ENCODE measurements around the gene DGKB. TPM values are rescaled to one million over a fixed set of nuclear protein-coding genes. Genes with fewer than 3 reads are reported as not detected.

The DGKB gene
- total RNA-seq, 1 donor from 2014 or later: 0.30 TPM

DNA sequence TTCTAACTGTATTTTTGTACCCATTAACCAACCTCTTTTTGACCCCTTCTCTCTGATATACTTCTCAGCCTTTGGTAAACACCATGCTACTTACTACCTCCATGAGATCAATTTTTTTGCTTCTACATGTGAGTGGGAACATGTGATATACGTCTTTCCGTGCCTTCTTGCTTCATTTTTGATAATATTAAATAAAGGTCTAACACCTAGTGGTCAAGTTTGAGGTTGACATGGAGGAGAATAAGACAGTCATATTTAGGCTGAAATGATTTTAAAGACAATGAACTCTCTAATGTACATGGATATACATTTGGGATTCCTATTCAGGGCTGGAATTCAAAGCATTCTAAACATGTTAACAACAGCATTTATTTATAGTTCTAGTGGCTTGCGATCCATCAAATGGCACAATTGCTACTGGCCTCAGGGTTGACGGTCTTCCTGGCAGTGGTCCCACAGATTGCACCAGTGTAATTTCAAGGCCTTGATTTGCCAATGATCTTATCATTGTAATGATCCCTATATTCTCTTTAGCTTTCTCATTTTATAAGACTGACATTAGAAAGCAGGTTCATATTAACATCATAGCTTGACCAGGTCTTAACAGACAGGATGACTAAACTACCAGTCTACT lies 597.2 kb downstream of the DGKB start:
- no peak overlapping the region for H3K4me3 ChIP-seq
- intact Hi-C loops (cut with micrococcal nuclease): no loop called here
- no peaks in the 10 kb centered on the region for H3K27me3 ChIP-seq (ENCODE audit: low read depth)
- H3K27ac ChIP-seq (replicated peaks): no peak overlapping the region
- peaks cover 7% of the 10 kb centered on the region for H3K4me1 ChIP-seq
- peak; percentile 14 for DNase-seq
- H3K36me3 ChIP-seq: no peaks in the 10 kb centered on the region
- no peaks in the 10 kb centered on the region for H3K9me3 ChIP-seq (replicated peaks)
- TF ChIP-seq, protein P1, sequence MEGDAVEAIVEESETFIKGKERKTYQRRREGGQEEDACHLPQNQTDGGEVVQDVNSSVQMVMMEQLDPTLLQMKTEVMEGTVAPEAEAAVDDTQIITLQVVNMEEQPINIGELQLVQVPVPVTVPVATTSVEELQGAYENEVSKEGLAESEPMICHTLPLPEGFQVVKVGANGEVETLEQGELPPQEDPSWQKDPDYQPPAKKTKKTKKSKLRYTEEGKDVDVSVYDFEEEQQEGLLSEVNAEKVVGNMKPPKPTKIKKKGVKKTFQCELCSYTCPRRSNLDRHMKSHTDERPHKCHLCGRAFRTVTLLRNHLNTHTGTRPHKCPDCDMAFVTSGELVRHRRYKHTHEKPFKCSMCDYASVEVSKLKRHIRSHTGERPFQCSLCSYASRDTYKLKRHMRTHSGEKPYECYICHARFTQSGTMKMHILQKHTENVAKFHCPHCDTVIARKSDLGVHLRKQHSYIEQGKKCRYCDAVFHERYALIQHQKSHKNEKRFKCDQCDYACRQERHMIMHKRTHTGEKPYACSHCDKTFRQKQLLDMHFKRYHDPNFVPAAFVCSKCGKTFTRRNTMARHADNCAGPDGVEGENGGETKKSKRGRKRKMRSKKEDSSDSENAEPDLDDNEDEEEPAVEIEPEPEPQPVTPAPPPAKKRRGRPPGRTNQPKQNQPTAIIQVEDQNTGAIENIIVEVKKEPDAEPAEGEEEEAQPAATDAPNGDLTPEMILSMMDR (IDR thresholded peaks at IDR 0.05; ENCODE audit: borderline replicate concordance): peak; percentile 20

DNA sequence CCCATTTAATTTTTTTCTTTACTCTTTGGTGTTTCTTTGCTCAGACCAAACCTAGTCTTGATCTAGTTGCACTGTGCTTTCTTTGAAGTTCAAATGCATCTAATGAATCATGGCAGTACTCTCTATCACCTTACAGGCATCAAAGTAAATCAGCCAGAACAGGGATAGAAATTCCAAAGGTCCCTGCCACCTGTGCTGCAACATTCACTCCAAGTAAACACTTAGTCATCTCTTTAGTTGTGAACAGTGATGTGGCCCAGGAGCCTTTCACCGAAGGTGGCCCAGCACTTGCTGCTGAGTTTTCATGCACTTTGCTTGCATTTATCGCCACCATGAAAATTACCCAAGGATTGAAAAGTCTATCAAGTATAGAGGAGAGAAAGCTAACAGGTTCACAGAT lies 599.0 kb downstream of the DGKB start:
- Histone ChIP-seq H3K4me1 (peaks cover 7% of the 10 kb centered on the region), H3K9me3 (replicated peaks) (no peaks in the 10 kb centered on the region), H3K4me3 (no peak overlapping the region), H3K36me3 (no peaks in the 10 kb centered on the region), H3K27me3 (ENCODE audit: low read depth) (no peaks in the 10 kb centered on the region), H3K27ac (replicated peaks) (no peak overlapping the region)
- TF ChIP-seq, protein P1 (IDR thresholded peaks at IDR 0.05; ENCODE audit: borderline replicate concordance): no peak
- no peak for DNase-seq
- intact Hi-C loops (cut with micrococcal nuclease): no loop called here

DNA sequence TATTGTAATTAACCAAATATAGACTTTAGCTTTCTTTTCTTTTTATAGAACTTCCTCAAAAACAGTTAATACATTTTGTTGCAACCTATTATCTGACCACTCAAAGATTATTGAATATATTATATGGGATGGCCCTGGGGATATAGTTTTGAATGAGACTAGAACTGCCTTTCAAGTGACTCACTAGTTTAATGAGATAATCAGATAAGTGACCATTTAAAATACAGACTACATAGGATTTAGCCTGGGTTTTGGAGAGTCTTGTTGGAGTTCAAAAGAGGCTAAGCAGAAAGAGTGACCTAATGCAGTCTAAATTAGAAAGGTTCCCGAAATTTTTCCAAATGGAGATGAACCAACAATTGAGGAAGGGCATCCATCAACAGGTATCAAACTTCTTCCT lies 607.9 kb downstream of the DGKB start:
- Histone ChIP-seq H3K4me3 (no peak overlapping the region), H3K27ac (replicated peaks) (no peak overlapping the region), H3K36me3 (no peaks in the 10 kb centered on the region), H3K27me3 (ENCODE audit: low read depth) (no peaks in the 10 kb centered on the region), H3K9me3 (replicated peaks) (peaks cover 6% of the 10 kb centered on the region), H3K4me1 (no peaks in the 10 kb centered on the region)
- no peak for DNase-seq
- intact Hi-C loops (cut with micrococcal nuclease): no loop called here
- TF ChIP-seq, protein P1 (IDR thresholded peaks at IDR 0.05; ENCODE audit: borderline replicate concordance): no peak

DNA sequence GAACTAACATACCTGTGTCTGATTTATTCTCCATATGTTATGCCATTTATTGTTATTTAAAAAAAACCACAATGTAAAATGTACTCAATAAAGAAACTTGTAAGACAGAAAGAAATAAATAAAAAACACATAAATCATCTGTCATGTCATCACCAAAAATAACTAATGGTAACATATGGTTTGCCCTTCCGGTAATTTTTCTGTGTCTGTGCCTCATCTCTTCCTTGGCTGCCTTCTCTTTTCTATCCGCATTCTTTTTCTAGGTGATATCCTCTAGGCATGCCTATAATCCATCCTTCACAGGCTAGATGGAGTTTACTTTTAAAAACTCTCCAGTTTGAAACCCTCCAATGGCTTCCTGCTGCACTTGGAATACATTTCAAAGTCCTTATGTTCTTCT lies 609.1 kb downstream of the DGKB start:
- H3K36me3 ChIP-seq: no peaks in the 10 kb centered on the region
- intact Hi-C loops (cut with micrococcal nuclease): no loop called here
- H3K27me3 ChIP-seq (ENCODE audit: low read depth): no peaks in the 10 kb centered on the region
- TF ChIP-seq, protein P1 (IDR thresholded peaks at IDR 0.05; ENCODE audit: borderline replicate concordance): no peak
- no peak for DNase-seq
- no peak overlapping the region for H3K4me3 ChIP-seq
- H3K9me3 ChIP-seq (replicated peaks): peaks cover 6% of the 10 kb centered on the region
- H3K4me1 ChIP-seq: no peaks in the 10 kb centered on the region
- H3K27ac ChIP-seq (replicated peaks): no peak overlapping the region

DNA sequence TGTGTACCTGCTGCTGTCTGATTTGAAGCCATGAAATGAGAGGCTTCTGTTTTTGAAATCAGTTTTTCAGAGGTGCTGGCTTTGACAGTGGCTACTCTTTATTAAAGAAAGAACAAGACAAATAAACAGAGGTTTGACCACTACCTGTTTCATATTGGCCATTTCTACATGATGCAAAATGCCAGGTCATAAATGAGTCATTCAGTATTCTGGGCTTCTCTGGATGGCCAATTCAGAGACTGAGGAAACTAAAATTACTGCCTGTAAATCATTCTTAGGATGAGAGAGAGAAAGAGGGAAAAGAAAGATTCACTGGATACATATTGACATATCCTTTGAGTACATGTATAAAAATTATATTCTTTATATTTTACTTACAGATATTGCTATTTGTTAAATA lies 609.8 kb downstream of the DGKB start:
- peaks cover 3% of the 10 kb centered on the region for H3K9me3 ChIP-seq (replicated peaks)
- DNase-seq: no peak
- H3K36me3 ChIP-seq: no peaks in the 10 kb centered on the region
- TF ChIP-seq, protein P1 (IDR thresholded peaks at IDR 0.05; ENCODE audit: borderline replicate concordance): no peak
- intact Hi-C loops (cut with micrococcal nuclease): no loop called here
- no peak overlapping the region for H3K27ac ChIP-seq (replicated peaks)
- H3K4me1 ChIP-seq: no peaks in the 10 kb centered on the region
- no peaks in the 10 kb centered on the region for H3K27me3 ChIP-seq (ENCODE audit: low read depth)
- H3K4me3 ChIP-seq: no peak overlapping the region

Measured in left ventricle myocardium inferior (tissue), 1 donor.